Hepatocyte (in vitro differentiated cells): Measurements from ENCODE around the gene TMEM255B. TPM values are rescaled to one million over a fixed set of nuclear protein-coding genes. Genes with fewer than 3 reads are reported as not detected.
"Not testable (repeated sequence)": the region's sequence is repeated elsewhere in the genome, so short reads cannot be mapped to it uniquely, and the experiment has no call there.

ENCODE experiments used
- DNase-seq: peaks from one replicate; pipeline ENCODE4 v3.0.0-alpha.2; 2016; ENCODE audit warnings: low spot score
- H2AFZ ChIP-seq: fragments of 200-600 bp; sonication (generic); 2 replicates; pipeline ENCODE4 v1.6.0; 2016; ENCODE audit warnings: antibody characterized with exemption, mild to moderate bottlenecking
- H3K27ac ChIP-seq: fragments of 200-600 bp; sonication (generic); 2 replicates; pipeline ENCODE4 v1.5.1; 2016; ENCODE audit warnings: mild to moderate bottlenecking
- H3K27me3 ChIP-seq: fragments of 200-600 bp; sonication (generic); 2 replicates; pipeline ENCODE4 v1.6.1; 2016
- H3K36me3 ChIP-seq: fragments of 200-600 bp; sonication (generic); replicated peaks from 2 replicates; pipeline ENCODE4 v1.5.1; 2016; ENCODE audit warnings: low read depth; ENCODE audit not compliant: insufficient read depth
- H3K4me1 ChIP-seq: fragments of 200-600 bp; sonication (generic); 2 replicates; pipeline ENCODE4 v1.5.1; 2016; ENCODE audit warnings: mild to moderate bottlenecking, moderate library complexity; ENCODE audit not compliant: insufficient read depth
- H3K4me2 ChIP-seq: fragments of 200-600 bp; sonication (generic); 2 replicates; pipeline ENCODE4 v1.6.0; 2016
- H3K4me3 ChIP-seq: fragments of 200-600 bp; sonication (generic); 2 replicates; pipeline ENCODE4 v1.5.1; 2016; ENCODE audit warnings: mild to moderate bottlenecking
- H3K79me2 ChIP-seq: fragments of 200-600 bp; sonication (generic); 2 replicates; pipeline ENCODE4 v1.6.0; 2017; ENCODE audit warnings: mild to moderate bottlenecking
- H3K9me2 ChIP-seq: fragments of 200-600 bp; sonication (generic); replicated peaks from 2 replicates; pipeline ENCODE4 v1.6.0; 2017; ENCODE audit warnings: mild to moderate bottlenecking; ENCODE audit not compliant: insufficient read depth
- H3K9me3 ChIP-seq: fragments of 200-600 bp; sonication (generic); 2 replicates; pipeline ENCODE4 v1.5.1; 2016; ENCODE audit warnings: low read depth, mild to moderate bottlenecking
- H4K20me1 ChIP-seq: fragments of 200-600 bp; sonication (generic); 2 replicates; pipeline ENCODE4 v1.6.0; 2016; ENCODE audit warnings: mild to moderate bottlenecking; ENCODE audit not compliant: insufficient read depth, poor library complexity, severe bottlenecking
- CTCF ChIP-seq: fragments of 200-600 bp; sonication (generic); IDR thresholded peaks from 2 replicates; pipeline ENCODE4 v1.5.1; 2016; ENCODE audit warnings: antibody characterized with exemption, mild to moderate bottlenecking; ENCODE audit not compliant: poor library complexity
- EZH2 ChIP-seq: fragments of 200-600 bp; sonication (generic); IDR thresholded peaks from 2 replicates; pipeline ENCODE4 v1.6.1; 2016; ENCODE audit warnings: antibody characterized with exemption, mild to moderate bottlenecking, borderline replicate concordance
- EZH2phosphoT487 ChIP-seq: fragments of 200-600 bp; sonication (generic); IDR thresholded peaks from one replicate; pipeline ENCODE4 v1.6.1; 2018; ENCODE audit warnings: antibody characterized with exemption, mild to moderate bottlenecking, low read depth, moderate library complexity; ENCODE audit not compliant: unreplicated experiment, severe bottlenecking
- WGBS: methylation state at CpG from one replicate; pipeline ENCODE4 v1.1.6; 2016; ENCODE audit warnings: low lambda C conversion rate; ENCODE audit errors: missing lambda C conversion rate; 5-methylcytosine and 5-hydroxymethylcytosine counted together
- polyA plus RNA-seq: library from polyadenylated mRNA; unstranded; fragments of >200 nt; fragmentation: Nextera tagmentation; extraction: Ambion mirVana; gene quantifications from 2 replicates; pipeline ENCODE4 v1.2.1, GENCODE V29; 2016
- total RNA-seq: library from RNA; depleted of rRNA; stranded (reverse); fragments of >200 nt; gene quantifications from 2 replicates; pipeline ENCODE4 v1.2.3, GENCODE V29; 2014

Gene TMEM255B
- total and polyA plus RNA-seq, 2 experiments from 2014 or later, result 0.10 to 4.0 TPM

GRCh38 chr13:113750554-113751399, 8.2 kb upstream of the TMEM255B start:
- no peaks in the 10 kb centered on the region for H3K9me2 ChIP-seq
- no peaks in the 10 kb centered on the region for H3K9me3 ChIP-seq
- H3K27ac ChIP-seq, result no peak overlapping the region
- no peak overlapping the region for H3K4me2 ChIP-seq
- no peak overlapping the region for H3K4me3 ChIP-seq
- H3K27me3 ChIP-seq, result no peaks in the 10 kb centered on the region
- TF ChIP-seq EZH2phosphoT487 (no peak), CTCF (no peak), EZH2 (no peak)
- H4K20me1 ChIP-seq, result no peaks in the 10 kb centered on the region
- WGBS, result 90% methylated on average over 23 of the region's 23 CpGs
- H3K4me1 ChIP-seq, result peaks cover 2% of the 10 kb centered on the region
- no peaks in the 10 kb centered on the region for H3K79me2 ChIP-seq
- no peak for DNase-seq
- H3K36me3 ChIP-seq, result no peaks in the 10 kb centered on the region
- no peak overlapping the region for H2AFZ ChIP-seq

GRCh38 chr13:113751491-113751890, 7.5 kb upstream of the TMEM255B start:
- no peaks in the 10 kb centered on the region for H3K9me3 ChIP-seq
- DNase-seq, result no peak
- no peaks in the 10 kb centered on the region for H3K9me2 ChIP-seq
- no peaks in the 10 kb centered on the region for H3K79me2 ChIP-seq
- no peak overlapping the region for H3K27ac ChIP-seq
- H2AFZ ChIP-seq, result no peak overlapping the region
- no peaks in the 10 kb centered on the region for H4K20me1 ChIP-seq
- H3K4me3 ChIP-seq, result no peak overlapping the region
- no peaks in the 10 kb centered on the region for H3K36me3 ChIP-seq
- TF ChIP-seq EZH2 (no peak), CTCF (no peak), EZH2phosphoT487 (no peak)
- no peaks in the 10 kb centered on the region for H3K4me1 ChIP-seq
- no peak overlapping the region for H3K4me2 ChIP-seq
- 96% methylated on average over 19 of the region's 19 CpGs for WGBS
- H3K27me3 ChIP-seq, result no peaks in the 10 kb centered on the region

GRCh38 chr13:113752211-113752986, 6.6 kb upstream of the TMEM255B start:
- not testable (repeated sequence) for H3K9me2 ChIP-seq, H3K4me2 ChIP-seq, H3K9me3 ChIP-seq, H4K20me1 ChIP-seq, H3K27ac ChIP-seq, H3K27me3 ChIP-seq, H2AFZ ChIP-seq, H3K4me3 ChIP-seq, H3K4me1 ChIP-seq, H3K36me3 ChIP-seq, DNase-seq, H3K79me2 ChIP-seq
- 84% methylated on average over 6 of the region's 78 CpGs for WGBS

- TF ChIP-seq EZH2 (no peak), CTCF (no peak)
- peaks cover 4% of the 10 kb centered on the region for H3K27me3 ChIP-seq
Observed at GRCh38 chr13:113753171-113753570, 5.9 kb upstream of the TMEM255B start.

More at GRCh38 chr13:113753171-113753570, 5.9 kb upstream of the TMEM255B start:
- H3K36me3 ChIP-seq, result no peaks in the 10 kb centered on the region
- H4K20me1 ChIP-seq, result no peaks in the 10 kb centered on the region
- no peak overlapping the region for H3K4me3 ChIP-seq
- H3K79me2 ChIP-seq, result no peaks in the 10 kb centered on the region
- H3K4me1 ChIP-seq, result peaks cover under 1% of the 10 kb centered on the region
- DNase-seq, result no peak
- H3K27ac ChIP-seq, result no peak overlapping the region
- H2AFZ ChIP-seq, result no peak overlapping the region
- no peak overlapping the region for H3K4me2 ChIP-seq
- no peaks in the 10 kb centered on the region for H3K9me3 ChIP-seq
- H3K9me2 ChIP-seq, result no peaks in the 10 kb centered on the region
- WGBS, result 79% methylated on average over 11 of the region's 11 CpGs
